GM19395 (cell line): Measurements from ENCODE around the gene KCNH1.

Experiments used
- ATAC-seq: cut with Tn5 transposase; IDR thresholded peaks from one replicate; pipeline ENCODE4 v1.9.1; 2021; ENCODE audit warnings: mild to moderate bottlenecking, moderate library complexity; ENCODE audit not compliant: unreplicated experiment

The KCNH1 gene

DNA sequence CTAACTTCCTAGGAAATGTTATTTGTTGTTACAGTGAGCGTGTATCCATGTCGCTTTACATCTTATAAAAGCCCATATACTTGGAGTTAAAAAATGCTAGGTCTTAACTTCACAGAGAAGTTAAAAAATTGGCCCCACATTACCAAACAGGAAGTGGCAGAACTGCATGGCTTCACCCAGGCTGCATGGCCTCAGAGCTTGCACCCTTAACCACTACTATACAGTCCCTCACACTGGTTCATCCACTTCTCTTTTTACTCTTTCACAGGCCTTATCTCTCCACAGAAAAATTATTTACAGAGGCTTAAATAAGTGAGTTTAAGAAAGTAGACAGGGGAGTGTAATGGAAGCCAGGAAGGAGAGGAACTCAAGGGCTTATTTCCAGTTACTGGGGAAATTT is 402.8 kb downstream of the KCNH1 start:
- no peak for ATAC-seq

DNA sequence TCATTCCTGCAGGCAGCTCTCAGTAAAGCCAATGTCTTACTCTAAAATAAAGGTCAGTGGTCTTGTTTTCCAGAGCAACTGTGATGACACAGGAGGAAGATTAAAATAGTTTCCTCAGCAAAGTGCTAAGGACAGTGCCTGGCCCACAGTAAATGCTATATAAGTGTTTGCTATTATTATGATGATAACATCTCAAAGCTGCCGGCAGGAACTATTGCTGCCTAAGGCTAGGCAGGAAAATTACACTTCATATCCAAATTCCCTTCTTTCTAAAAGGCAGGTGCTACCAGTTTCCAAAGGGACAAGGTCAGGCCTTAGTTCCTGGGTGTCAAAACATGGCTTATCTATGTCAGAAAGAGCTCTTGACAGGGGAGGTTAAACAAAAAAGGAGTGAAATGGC is 403.9 kb downstream of the KCNH1 start:
- no peak for ATAC-seq

DNA sequence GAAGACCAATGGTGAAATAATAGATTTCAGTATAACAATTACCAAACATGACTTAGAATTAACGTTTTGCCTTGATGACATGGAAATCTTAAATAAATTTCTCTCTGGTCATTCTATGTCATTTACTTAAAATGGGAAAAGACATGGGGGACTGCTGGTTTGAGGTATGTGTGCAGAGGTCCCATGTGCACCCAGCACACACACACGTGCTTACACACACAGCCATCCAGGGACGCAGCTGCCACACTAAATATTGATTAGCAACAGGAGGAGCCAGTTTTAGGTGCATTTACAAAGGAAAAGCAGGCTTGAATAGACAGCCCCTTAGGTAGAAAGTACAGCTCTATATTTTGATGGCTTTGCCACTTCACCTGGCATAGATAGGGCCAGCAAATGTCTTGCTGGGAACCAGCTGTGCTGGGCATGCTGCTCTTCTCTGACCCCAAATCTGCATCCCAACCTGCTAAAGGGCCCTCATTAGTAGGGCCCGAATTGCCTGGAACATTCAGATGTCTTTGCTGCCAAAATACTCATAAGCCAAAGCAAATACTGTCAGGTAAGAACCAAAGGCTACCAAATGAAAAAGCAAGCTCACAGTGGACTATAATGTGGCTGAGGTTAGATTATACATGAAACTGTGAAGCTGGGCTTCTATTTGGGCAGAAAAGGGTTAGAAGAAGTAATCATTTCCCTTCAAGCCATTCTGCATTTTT is 405.4 kb downstream of the KCNH1 start:
- ATAC-seq: no peak

DNA sequence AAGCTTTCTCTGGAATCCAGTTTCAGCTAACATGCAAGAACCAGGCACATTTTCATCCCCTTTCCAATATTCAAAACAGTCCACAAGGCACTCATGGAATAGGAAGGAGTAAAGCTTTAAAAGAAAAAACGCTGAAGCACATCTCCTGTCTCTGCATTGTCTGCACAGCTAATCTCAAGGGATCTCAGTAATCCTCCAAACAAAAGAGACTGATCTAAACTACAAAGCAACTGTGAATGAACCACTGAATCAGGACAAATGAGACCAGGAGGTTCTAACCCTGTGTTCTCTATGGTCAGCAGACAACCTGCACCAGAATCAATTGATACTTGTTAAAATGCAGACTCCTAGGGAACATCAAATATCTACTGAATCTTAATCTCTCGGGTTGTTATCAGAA is 406.2 kb downstream of the KCNH1 start:
- no peak for ATAC-seq

DNA sequence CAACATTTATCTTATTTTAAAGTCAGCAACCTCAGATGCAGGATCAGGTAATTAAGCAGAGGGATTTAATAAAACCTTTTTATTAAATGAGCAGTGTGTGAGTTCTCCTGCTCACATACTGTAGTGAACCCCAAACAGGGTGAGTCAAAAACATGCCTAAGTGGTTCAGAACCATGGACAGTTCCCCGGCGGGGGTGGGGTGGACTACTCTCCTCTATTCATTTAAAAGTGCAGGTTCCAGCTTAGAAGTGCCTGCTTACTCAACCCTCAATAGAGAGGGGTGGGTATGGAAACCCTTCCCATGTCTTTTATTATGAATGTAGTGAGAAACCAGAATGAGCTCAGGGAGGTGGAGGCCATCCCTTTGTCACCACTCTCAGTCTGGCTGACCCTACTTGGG is 407.3 kb downstream of the KCNH1 start:
- no peak for ATAC-seq

DNA sequence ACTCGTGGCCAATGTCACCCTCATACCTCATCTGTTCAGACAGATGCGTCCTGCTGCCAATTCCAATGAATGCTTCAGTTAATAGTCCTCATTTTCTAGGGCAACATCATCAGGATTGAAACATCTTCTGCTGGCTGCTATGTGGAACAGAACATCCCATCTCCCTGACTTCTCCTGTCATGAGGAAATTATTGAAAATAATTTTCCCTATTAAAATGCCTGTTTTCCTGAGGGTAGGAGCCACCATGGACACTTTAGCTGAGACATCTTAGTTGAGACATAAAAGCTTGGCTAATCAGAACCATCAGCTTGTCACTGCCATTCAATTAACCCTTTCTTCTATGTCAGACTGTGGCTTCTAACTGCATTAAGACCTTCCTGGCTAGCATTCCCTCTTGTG is 409.2 kb downstream of the KCNH1 start:
- no peak for ATAC-seq

DNA sequence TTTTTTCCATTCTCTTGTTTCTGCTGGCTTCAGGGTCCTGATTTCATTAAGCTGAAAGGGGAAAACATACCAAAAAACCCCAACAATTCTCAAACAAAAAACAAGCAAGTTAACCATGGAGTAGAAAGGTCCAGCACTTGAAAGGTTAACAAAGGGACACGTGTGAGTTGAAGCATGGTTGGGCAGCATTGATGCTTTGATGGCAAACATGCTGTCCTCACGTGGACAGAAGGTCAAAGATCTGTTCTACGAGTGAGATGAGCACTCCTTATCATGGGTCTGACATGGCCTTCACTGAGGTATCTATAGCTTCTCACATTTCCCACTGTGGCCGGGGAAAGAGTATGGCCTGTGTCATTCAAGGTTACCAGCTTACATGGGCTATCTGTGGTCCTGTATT is 410.3 kb downstream of the KCNH1 start:
- no peak for ATAC-seq

DNA sequence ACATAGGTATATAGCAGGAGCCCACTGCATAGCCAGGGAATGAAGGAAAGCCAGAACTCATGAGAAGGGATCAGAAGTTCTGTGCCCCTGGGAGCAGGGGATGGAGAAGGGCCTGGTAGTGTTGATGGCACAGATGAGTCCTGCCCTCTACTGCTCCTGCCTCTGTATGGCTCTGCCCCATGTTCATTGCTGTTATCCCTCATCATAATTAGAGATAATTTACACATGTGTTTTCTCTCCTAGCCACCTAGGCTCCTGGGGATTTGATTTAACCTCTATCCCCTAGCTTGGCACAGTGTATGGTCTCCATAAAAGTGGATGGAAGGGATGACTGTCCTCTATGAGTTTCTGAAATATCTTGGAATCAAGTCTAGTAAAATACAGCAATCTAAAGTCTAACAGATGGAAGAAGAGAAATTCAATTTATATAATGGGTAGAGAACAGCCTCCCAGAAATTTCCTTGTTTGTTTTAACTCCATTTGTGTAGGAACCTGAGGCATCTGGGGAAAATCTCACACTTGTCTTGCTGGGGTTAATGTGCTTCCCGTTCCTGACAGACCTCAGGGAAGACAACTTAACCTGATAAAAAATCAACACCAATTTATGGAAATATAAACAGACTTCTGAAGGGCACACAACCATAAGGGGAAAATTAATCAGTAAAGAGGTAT is 411.4 kb downstream of the KCNH1 start:
- ATAC-seq: no peak

DNA sequence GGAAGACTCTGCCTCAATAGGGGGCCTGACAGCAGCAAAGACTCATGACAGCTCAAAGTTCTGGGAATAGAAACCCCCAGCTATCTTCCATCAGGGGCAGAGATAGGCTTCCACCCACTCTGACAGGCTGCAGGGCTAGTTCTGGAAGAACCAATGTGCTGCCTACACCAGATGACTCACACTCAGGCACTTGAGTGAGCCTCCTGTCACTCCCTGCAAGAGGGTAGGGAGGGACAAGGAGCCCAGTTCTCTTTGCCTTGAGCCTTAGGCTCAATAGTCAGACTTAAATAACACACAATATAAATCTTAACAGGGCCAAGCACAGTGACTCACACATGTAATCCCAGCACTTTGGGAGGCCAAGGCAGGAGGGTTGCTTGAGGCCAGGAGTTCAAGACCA is 418.9 kb downstream of the KCNH1 start:
- no peak for ATAC-seq

DNA sequence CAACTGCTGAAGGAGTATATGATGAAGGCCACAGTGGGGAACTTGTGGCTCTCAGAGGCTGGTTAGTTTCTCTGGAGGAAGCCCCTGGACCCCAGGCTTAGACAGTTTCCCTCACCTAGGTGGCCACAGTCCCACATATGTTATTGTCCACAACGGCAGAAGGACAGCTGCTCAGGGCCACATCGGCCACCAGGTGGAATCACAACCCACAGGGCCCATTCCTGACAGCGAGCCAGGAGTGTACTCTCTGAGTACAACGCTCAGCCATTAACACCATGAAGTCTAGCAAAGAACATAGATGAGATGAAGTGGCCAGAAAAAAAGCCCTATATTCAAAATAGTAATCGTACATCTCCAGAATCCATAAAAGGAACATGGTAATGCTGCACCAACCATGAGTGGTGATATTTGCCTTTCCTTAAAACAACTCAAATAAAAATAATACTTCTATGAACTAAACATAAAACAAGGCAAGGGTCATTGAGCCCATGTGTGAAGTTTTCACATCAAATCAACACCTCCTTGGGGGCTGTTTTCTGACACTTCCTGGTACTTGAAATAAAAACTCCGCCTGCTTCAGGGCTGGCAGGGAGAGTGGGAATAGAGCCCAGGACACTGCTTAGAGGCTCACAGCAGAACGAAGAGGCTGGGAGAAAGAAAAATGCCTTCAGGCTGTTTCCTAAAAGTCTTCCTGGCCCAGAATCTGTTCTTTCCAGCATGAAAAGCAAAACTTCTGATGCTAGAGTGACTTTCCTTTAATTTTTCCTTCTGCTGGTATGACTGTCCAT is 421.9 kb downstream of the KCNH1 start:
- no peak for ATAC-seq

DNA sequence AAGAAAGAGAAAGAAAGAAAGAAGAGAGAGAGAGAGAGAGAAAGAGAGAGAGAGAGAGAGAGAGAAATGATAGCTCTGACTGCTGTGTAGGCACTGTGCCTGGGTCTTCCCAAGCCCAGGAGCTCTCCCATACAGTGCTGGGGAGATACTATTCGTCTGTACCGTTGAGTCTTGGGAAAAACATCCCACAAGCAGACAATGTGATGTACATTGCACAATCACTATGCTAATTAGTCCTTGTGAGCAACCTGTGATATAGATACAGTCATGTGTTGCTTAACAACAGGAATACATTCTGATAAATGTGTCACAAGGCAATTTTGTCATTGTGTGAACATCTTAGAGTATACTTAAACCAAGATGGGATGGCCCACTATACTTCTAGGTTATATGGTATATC is 424.2 kb downstream of the KCNH1 start:
- ATAC-seq: no peak

DNA sequence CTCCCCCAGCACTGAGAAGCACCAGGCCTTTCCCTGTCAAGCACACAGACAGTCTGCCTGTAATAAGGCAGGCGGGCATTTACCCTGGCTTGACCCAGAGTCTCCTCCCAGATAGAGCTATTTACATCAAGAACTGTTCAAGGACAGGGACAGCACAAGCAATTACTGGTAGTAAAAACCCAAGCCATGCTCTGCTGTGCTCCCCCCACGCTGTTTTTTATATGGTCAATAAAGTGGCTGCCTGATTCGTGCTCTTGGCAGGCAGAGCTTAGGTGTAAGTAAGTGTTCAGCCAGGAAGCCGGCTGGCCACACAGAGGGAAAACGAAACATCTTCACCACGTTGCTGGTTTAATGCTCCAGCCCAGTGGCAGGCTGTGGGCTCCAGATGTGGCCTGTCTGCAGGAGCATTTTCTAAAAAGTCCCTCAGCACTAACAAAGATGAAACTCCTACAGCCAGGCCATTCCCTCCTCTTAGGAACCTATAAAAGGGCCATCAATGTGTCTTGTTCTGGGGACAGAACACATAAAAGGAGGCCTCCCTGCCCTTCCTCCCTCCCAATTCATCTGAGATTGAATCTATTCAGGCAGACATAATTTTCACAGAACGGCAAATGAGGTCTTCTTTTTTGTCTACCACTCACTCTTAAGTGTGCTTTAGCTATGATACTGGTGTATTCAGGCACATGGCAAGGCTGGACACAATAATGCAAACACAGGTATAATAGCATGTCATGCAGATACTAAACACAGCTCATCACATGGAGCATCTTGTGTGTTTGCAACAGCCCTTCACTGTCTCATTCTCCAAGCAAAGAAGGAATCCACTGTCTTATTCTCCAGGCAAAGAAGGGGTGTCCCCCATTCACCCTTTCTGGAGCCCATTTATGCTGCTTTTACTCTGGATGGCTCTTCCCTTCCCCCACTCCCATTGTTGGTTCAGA is 426.4 kb downstream of the KCNH1 start:
- ATAC-seq: no peak

DNA sequence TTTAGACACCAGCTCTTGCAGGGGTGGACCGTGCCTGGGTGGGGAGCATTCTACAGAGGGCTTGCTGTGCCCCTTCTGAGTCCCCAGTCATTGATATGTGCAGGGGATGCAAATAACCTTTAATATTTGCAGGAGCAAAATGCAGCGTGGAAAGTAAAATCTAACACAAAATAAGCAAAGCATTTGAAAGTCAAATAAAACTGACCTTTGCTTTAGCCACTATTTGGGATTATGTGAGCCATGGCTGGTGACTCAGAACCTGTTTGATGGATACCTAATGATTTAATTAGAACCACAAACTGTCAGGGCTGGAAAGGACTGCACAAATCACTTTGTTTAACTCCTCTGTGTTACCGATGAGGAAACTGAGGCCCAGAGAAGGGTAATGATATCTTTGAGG is 427.7 kb downstream of the KCNH1 start:
- no peak for ATAC-seq

DNA sequence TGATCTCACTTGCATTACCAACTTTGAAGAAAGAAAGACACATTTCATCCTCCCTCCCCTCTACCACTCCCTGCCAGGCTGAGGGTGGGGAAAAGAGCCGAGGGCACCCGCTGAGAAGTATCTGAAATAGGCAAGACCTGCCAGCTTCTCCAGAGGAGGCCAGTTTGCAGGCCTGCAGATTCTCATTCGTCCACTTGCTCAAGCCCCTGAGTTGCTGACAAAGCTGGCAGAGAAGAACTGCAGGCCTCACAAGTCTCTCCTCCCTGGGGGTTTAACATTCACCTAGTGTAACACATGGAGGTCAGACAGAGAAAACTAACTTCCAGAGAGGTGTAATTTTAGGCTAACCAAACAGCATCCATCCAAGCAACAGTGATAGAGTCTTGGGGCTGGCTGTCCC is 428.9 kb downstream of the KCNH1 start:
- ATAC-seq: no peak

DNA sequence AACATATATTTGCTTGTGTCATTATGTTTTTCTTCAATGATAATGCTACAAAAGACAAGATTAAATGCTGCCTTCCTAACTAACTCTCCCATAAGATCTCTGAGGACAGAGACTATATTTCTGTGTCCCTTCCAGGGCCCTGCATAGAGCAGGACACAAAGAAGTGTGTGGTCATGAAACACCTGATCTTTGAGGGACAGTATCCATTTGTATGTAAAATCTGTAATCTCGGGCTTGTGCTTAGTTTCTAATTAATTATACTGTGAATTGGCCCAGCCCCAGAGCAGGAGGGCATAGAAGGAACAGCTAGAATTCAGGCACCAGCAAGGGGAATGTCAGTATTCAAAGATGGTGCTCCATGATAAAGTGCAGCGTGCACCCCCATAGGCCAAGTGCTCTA is 430.4 kb downstream of the KCNH1 start:
- ATAC-seq: no peak

DNA sequence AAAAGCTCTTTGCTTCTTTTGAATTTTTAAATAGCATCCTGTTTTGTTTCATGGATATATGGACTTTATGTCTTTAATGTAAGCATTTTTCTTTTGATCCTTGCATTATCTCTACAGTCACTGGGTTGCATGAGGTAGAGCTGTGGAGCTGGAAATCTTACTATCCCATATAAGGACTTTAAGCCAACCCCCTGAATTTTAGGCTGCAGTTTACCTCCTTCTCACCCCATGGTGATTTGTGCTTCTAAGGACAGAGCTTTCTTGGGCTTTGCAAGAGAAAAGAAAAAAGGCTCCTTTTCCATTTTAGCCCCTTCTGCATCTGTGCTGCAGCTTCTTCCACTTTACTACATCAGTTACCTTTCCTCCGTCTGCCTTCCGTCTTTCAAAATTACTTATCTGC is 431.4 kb downstream of the KCNH1 start:
- no peak for ATAC-seq

DNA sequence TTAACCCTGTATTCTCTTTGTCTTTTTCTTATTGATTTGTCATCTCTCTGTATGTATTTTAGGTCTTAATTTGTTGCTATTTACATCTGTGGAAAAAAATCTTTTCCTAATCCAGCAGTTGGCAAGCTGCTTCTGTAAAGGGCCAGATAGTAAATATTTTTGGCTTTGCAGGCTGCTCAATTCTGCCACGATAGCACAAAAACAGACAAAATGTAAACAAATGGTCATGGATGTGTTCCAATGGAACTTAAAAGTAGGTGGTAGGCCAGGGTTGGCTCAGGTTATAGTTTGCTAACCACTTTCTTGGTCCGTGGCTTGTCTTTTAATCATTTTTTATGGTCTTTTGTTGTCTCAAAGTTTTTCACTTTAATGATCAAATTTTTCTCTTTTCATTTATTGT is 433.4 kb downstream of the KCNH1 start:
- no peak for ATAC-seq

DNA sequence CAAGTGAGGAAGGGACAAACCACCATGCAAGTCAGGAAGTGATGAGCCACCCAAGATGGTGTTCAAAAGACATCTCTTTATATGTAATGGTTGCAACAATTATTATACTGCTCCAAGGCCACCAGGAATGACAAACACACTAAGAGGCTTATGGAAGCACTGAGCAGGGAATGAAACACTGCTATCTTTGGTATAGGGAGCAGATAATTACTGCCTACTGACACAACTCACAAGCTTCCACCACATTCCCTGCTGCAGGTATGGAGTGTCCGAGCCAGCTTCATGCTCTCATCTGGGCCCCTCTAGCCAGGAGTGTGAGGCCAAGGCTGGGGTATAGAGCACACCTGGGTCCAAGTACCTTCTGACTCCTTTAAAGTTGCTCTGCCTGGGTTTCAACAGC is 433.9 kb downstream of the KCNH1 start:
- ATAC-seq: no peak

DNA sequence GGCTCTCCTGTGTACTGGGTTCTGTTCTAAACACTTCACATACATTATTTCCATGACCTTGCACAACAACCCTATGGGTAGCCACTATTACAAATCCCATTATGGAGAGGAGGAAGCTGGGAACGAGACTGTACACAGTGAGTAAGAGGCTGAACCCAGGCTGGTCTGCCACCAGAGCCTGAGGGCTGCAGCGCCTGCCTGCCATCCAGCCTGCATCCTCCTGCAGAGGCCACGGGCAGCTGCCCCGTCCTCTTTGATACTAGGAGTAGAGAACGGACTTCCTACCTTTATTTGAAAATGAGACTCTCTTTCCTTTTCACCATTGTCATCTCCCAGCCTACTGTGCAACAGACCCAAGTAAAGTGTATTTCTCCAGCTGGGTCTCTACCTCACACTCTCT is 435.3 kb downstream of the KCNH1 start:
- no peak for ATAC-seq

DNA sequence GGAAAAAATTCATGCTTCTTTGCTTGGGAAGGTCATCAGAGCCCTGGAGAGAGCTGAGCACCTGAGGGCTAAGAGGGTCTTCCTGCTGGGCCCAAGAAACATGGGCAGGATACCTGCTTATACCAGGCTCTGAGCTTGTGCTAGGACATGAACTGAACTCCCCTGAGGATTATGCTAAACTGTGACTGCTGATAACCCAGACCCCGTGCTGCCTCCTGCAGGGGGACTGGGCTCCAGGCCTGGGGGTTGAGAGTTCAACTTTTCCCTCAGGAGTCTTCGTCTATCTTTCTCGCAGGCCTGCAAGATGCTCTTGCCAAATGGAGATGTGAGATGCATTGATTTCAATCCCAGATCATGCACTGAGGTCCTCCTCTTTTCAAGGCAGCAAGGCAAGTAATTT is 436.8 kb downstream of the KCNH1 start:
- ATAC-seq: no peak

DNA sequence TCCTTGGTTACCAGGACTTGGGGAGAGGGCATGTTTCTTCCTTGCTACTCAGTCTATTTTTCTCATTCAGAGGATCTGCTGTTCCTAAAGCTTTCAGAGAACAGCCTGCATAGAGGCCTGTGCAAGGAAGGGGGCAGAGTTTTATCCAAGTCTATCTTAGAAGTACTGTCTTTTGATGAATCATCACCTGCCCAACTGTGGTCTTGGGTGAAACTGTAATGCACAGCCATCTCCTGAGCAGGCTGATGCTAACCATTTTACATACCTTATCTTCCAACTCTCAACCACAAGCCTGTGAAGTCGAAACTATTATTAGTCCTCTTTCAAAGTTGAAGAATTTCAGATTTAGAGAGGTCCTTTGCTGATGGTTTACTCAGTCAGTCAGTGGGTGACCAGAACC is 437.2 kb downstream of the KCNH1 start:
- ATAC-seq: peak; percentile 95
